GM21825 (cell line): ENCODE measurements around the gene SESN2.

Source experiments
- ATAC-seq: cut with Tn5 transposase; IDR thresholded peaks from one replicate; pipeline ENCODE4 v1.9.1; 2021; ENCODE audit warnings: mild to moderate bottlenecking, moderate library complexity; ENCODE audit not compliant: unreplicated experiment

The SESN2 gene

GRCh38 chr1:28249013-28249865, 10.1 kb upstream of the SESN2 start:
- no peak for ATAC-seq

DNA sequence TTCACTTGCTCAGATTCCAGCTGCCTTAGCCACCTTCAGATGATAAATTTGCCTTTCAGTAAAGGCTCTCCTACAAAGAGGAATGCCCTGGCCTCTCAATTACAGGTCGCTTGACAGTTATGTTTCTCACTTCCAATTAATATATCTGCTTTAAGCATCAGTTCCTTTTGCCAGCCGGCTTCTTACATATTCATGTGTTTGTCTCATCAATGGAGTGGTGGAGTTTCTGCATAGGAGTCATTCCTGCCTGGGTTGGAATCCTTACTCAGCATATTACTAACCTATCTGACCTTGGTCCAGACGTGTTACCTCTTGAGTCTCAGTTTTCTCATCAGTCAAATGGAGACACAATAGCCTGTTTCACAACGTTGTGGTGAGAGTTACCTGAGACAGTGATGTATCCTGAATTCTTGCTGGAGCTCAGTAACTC, 9.4 kb upstream of the SESN2 start:
- no peak for ATAC-seq

DNA sequence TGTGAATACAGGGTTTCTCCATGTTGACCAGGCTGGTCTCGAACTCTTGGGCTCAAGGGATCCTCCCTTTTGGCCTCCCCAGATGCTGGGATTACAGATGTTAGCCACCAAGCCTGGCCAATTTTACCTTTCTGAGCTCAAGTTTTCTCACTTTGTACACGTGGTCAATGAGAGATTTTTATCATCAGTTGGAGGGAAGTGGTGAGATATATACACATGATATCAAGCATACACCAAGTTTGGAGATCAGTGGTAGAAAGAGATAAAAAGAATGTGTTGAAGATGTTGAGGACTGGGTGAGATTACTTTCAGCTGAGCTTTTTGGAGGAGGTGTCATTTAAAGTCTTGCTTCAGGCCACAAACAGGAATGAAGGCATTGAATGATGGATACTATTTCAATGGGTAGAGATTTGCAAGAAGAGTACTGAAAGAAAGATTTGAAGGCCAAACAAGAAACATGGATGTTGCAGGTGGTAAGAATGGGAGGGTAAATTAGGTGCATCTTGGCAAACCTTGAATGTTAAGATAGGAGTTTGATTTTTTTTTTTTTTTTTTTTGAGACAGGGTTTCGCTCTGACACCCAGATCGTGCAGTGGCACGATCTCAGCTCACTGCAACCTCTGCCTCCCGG, 3.0 kb upstream of the SESN2 start:
- ATAC-seq = no peak

GRCh38 chr1:28257736-28258135, 1.6 kb upstream of the SESN2 start:
- ATAC-seq = no peak

DNA sequence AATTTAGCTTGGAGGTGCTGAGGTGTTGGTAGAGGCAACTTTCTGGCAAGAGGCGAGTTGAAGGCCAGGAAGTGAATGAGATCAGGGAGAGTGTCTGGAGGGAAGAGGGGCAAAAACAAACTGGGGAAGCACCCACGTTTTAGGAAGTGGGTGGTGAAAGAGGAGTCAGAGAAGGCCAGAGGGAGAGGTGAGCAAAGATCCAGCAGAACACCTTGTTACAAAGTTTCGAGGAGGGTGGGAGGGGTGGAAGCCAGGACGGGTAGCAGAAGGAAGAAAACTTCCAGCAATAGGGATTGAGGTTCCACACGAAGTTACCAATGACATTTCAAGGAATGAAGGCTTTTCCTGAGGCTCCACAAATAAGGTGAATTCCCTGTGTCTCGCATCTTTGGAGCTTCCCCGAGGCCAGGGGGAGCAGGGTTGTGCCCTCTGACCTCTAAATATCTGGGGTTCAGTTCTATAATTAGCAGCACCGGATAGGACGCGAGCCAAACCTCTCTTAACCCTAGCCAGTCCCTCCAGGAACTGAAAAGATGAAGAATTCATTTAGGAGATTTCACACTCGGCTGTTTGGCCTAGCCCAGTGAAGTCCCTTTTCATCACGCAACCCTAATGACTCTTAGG, 578 bp upstream of the SESN2 start:
- peak; percentile 12 for ATAC-seq

GRCh38 chr1:28259934-28260802, 850 bp downstream of the SESN2 start:
- no peak for ATAC-seq

DNA sequence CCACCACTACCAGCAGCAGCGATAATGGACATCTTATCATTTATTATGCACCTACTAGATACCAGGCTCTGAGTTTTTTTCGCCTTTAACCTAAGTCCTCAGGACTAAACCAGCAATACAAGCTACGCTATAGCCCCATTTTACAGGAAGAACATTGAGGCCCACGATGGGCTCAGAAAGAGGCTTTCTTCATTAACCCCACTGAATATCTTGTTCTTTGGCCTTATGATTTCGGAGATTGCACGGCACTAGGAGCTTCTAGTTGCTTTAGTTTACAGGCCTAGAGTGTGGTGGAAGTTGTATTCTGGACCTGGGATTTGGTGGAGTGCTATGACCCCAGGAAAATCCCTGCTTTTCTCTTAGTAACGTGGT, 1.5 kb downstream of the SESN2 start:
- ATAC-seq = no peak

DNA sequence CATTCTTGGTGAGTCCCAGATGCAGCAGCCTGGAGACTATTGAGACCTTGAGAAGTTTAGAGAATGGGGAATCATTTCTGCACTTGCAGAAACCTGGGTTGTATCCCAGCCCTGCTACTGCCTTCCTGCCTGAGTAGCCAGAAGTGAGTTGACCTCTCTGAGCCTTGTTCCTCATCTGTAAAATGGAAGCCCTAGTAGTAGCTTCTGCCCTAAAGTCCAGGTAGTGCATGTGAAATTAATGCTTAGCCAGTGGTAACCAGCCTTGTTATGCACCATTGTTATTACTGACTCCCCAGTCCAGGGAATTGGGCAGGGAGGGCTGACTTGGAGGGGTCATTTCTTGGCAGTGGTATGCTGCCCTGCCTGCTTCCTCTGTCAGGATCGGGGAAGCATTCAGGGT, 5.6 kb downstream of the SESN2 start:
- no peak for ATAC-seq

- no peak for ATAC-seq
Observed at GRCh38 chr1:28265577-28265976, 6.3 kb downstream of the SESN2 start.

DNA sequence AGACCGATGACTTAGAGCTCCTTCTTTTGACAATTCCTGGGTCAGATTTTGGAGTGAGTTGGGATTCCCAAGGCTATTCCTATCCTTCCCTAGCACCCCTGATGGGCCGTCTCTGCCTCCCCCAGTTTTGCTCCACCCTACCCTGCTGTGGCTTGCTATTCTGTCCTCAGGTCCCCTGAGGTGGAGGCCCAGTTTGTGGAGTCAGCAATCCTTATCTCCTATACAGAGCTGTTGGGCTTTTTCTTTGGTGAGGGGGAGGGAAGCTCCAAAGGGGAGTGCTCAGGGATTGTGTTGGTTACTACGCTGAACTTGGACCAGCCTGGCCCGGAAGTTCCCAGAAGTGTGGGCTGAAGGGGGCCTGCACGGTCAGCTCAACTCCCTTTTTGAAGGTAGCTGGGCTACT, 7.6 kb downstream of the SESN2 start:
- no peak for ATAC-seq

DNA sequence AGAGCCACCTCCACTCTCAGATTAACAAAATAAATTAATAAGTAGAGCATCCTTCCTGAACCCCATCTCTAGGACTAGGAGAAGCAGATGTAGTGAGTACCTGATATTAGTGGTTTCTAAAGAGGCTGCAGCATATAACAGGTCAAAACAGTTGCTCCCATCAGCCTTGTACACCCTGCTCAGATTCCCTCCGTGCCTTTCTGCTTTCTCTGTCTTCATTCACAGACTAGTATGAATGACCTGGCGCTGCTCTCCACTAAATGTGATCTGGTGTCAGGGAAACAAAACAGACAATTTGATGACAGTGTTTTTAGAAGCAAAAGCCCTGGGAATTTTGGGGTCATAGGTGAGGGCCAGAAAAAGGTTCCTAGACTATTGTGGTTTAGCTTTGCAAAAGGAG, 8.3 kb downstream of the SESN2 start:
- ATAC-seq = no peak

DNA sequence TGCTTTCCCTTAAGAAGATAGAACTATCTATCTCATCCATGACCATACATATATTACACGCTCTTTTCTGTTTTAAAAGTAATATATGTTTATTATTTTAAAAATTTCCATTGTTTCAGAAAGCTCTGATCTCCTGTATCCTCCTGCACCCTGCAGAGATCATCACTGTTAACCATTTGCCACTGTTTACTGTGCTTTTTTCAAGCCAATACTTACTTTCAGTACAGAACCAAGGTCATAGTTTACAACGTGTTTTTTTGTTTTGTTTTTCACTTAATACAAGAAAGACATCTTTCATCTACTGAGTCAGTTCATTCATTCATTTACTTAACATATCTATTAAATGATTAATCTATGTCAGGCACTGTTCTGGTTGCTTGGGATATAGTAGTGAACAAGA, 10.2 kb downstream of the SESN2 start:
- no peak for ATAC-seq

GRCh38 chr1:28272215-28272852, 13.0 kb downstream of the SESN2 start:
- no peak for ATAC-seq

- ATAC-seq = no peak
Observed at GRCh38 chr1:28273216-28273860, 14.0 kb downstream of the SESN2 start.

- no peak for ATAC-seq
Observed at GRCh38 chr1:28278763-28279162, 19.4 kb downstream of the SESN2 start.

DNA sequence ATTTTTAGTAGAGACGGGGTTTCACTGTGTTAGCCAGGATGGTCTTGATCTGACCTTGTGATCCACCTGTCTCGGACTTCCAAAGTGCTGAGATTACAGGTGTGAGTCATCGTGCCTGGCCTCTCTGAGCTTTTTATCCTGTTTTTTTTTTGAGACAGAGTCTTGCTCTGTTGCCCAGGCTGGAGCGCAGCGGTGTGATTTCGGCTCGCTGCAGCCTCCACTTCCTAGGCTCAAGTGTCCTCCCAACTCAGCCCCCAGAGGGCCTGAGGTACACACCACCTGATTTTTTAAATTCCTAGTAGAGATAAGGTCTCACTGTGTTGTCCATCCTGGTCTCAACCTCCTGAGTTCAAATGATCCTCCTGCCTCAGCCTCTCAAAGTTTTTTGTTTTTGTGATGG, 20.4 kb downstream of the SESN2 start:
- ATAC-seq = no peak

GRCh38 chr1:28280501-28280900, 21.2 kb downstream of the SESN2 start:
- no peak for ATAC-seq

DNA sequence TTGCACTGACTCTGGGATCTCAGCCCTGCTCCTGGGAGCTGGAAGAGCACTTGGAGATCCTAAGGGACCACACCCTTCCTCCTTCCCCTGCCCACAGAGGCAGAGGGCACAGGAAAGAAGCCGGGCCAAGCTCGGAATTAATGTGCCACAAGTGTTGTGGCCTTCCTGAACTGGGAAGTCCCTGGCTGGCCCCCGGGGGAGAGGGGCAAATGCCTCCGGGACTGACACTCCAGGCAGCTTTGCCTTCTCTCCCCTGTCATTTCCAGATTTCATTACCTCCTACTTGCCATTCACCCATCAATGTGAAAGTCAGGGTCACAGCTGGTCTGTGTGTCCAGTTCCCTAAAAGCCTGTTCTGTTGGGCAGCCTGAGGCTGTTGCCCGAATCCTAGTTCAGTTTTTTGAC, 21.7 kb downstream of the SESN2 start:
- ATAC-seq = no peak

DNA sequence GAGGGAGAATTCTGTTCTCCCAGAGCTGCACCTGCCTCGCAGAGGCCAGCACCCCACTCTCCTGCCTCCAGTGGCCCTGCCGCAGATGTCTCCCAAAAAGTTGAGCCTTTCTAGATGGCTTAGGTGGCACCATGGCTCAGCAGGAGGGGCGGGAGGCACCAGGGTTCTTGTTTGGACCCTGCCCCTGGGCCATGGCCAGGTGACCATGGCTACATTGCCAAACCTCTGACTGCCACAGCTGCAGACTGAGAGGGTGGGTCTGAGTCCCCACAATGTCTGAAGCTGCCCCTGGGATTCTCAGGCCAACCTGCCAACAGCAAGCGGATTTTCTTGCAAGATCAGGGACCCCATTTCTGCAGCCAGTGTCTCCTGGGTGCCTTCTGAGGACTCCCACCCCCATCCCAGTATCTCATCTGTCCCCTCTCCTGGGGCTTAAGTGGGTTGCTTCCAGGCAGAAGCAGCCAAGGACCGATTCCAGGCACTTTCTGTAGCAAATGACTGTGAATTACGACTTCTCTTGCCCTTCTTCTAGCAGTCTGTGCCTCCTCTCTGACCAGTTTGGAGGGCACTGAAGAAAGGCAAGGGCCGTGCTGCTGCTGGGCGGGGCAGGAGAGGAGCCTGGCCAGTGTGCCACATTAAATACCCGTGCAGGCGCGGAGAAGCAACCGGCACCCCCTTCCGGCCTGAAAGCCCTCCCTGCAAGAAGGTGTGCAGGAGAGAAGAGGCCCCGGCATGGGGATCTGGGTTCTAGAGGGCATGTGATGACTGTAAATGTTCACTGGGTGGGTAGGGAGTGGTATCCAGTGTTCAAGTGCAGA, 22.5 kb downstream of the SESN2 start:
- ATAC-seq = no peak
